Measurements from ENCODE around the gene RGPD5.
"Not testable (repeated sequence)": the region's sequence is repeated elsewhere in the genome, so short reads cannot be mapped to it uniquely, and the experiment has no call there.

The RGPD5 gene

DNA sequence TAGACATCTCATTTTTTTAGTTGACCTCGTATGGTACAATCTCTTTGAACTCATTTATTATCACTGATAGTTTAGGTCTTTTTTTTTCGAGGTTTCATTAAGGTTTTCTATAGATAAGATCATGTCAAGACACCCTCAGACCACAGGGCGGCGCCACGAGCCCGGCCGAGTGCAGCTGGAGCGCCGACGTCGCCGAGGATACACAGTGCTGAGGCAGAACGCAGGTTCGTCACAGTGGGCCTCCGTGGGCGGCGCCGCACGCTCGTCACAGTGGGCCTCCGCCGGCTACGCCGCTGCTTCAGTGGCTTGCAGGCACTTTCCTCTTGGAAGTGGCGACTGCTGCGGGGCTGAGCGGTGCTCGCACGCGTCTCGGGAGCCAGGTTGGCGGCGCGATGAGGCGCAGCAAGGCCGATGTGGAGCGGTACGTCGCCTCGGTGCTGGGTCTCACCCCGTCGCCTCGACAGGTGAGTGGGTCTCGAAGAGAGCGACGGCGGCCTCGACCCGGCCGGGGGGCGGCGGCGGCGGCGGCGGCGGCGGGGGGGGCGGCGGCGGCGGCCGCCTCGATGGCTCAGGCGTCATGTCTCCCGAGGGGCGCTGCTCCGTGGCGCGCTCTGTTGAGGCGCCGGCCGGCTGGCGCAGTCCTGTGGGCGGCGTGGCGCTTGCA lies at the start of gene RGPD5:
Gene RGPD5, plus strand, starts transcription at position 232 of the 664 bp plus-strand sequence. Its CDS starts 161 bp downstream, at position 393.
- DNase-seq (ENCODE audit: low spot score): not testable (repeated sequence)

DNA sequence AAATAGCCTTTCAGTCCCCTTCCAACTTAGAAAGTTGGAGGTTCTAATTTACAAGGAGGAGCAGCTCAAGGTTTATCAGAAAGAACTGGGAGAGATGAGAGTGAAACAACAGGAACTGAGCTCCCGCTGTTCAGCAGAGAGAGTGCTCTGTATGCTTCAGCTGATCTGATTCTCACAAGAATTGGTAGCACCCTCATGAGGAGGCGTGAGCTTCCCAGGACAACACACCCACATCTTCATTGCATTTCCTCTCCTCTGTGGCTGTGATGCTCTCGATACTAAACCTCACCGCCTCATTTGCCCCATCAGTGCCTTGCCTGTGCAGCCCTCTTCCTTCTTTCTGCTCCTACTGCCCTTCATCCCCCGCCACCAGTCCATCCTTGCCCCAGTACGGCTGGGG lies 42.5 kb upstream of the RGPD5 start:
- not testable (repeated sequence) for DNase-seq (ENCODE audit: low spot score)

GRCh38 chr2:109757163-109757824 lies 36.8 kb upstream of the RGPD5 start:
- DNase-seq (ENCODE audit: low spot score): not testable (repeated sequence)

DNA sequence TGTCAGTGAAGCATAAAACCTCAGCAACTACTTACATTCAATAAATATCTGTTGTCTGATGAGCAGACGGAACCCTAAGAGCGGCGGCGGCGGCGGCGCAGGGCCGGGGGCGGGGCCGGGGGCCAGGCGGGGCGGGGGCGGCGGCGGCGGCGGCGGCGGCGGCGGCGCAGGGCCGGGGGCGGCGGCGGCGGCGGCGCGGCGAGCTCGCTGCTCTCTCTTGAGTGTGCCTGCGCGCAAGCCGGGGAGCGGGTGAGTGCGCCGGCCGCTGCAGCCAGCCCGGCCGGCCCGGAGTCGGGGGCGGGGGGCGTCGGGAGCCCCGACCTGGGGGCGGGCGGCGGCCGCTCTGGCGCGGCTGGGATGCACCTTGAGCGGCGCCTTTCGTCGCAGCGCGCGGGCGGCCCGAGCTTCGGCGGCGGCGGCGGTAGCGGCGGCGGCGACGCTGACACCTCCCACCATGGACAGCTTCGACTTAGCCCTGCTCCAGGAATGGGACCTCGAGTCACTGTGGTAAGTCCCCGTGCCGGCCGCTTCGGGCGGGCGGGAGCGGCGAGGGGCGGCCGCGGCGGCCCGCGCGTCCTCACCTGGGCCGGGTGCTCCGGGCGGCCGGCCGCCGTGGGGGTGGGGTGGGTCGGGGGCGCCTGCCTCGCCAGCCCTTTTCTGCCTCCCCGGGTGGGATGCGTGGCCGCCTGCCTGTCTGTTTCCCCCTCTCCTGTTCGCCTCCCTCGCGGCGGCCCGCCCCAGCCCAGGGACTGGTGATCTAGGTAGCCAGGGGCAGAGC lies 33.7 kb upstream of the RGPD5 start:
- not testable (repeated sequence) for DNase-seq (ENCODE audit: low spot score)

DNA sequence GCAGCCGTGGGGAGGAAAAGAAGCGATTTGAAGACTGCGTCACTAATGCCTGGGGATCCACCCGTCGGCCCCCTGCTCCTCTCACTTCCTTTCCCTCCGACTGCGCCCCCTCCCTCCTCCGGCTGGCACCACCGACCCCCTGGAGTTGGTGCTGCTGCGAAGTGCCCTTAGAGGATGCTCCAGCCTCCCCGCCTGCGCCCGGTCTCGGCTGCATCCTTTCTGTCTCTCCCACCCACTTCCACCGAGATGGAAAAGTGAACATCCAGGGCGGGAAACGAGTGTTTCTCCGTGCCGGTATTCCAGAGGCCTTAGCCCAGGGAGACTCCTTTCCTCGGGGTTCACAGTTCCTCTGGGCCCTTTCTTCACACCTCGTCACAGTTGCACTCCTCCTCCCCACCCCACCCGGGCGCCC lies 33.1 kb upstream of the RGPD5 start:
- DNase-seq (ENCODE audit: low spot score): not testable (repeated sequence)

GRCh38 chr2:109761976-109762375 lies 32.1 kb upstream of the RGPD5 start:
- DNase-seq (ENCODE audit: low spot score): not testable (repeated sequence)

- DNase-seq (ENCODE audit: low spot score): not testable (repeated sequence)
Measured at GRCh38 chr2:109766074-109766473, 28.0 kb upstream of the RGPD5 start.

- not testable (repeated sequence) for DNase-seq (ENCODE audit: low spot score)
Measured at GRCh38 chr2:109766886-109767578, 27.1 kb upstream of the RGPD5 start.

GRCh38 chr2:109768934-109769333 lies 25.2 kb upstream of the RGPD5 start:
- not testable (repeated sequence) for DNase-seq (ENCODE audit: low spot score)

GRCh38 chr2:109779118-109779517 lies 15.0 kb upstream of the RGPD5 start:
- DNase-seq (ENCODE audit: low spot score): not testable (repeated sequence)

DNA sequence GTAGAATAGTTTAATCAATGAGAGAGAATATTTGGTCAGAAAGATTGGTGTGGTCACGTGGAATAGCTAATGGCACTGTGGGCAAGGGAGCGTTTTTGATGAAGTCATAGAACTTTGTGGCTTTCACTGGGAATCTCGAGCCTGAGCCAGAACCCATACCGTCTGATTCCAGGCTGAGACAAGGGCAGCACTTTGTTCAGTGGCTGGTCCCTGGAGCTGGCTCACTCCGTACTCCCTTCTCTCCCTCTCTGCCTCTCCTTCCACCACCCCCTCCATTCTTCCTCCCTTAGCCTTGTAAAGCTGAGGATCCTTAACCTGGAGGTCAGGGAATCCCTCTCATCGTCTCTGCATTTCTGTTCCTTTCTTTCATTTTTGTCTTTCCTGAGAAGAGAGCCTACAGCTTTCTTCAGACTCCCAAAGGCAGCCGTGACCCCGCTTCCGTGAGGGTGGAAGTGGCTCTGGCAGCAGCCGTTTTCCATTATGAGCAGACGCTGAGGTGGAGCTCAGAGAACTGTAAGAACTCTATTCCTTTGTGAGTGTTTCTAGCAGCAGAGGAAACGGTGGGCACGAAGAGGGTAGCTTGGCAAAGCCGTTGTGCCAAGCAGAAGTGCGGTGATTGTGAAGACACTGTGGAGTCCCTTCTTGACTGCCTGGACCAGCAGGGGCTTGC lies 12.8 kb upstream of the RGPD5 start:
- DNase-seq (ENCODE audit: low spot score): not testable (repeated sequence)

DNA sequence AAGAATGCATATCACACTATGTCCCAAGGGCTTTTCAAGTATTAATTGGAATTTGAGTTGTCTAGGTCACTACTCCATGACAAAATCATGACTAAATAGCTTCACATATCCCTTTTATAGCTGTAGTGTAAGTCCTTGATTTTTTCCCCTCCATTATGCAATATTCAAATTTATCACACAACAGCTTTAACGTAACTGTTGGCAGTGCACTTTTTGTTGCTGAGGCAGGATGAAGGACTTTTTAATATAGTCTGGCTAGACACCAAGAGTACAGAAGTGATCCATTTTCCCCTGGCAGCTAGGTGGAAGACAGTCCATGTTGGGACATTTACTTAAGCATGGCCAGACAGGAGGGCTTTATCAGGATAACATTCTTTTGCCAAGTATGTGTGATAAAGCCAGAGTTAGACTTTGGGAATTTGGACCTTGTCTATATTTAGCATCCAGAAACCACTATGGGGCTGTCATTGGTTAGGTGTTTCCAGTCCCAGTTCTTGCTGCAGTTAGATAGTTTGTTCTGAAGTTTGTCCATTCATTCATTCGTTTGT lies 11.6 kb upstream of the RGPD5 start:
- not testable (repeated sequence) for DNase-seq (ENCODE audit: low spot score)

DNA sequence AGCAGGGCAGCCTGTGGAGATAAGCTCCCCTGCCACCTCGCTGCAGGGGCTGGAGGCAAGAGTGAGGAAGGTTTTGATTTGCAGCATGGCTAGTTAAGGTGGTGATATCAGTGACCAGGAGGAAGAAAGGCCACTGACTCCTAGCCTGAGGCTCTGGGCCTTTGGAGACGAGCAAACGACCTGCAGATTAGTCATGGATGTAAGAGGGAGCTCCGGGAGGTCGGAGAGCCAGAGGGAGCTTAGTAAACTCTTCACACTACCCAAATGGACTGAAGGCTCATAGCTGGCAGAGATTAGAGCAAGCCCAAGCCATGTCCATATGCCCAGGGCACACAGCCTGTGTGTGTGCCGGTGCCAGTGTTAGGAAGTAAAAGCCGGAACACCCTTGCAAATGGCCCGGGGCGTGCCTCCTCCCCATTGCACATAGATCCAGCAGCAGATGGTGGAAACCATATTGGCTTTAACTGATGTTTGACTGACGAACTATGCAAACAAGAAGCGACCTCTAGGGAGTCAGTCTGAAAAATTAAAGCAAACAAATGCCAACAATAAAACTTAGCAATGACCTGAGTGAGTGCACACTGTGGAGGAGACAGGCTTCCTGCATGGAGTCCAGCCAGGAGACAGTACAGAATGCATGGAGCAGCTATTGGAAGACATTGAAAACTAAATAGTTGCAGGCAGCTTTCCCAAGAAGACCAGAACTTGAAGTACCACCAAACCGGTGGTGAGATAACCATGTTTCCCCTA lies 2.4 kb upstream of the RGPD5 start:
- not testable (repeated sequence) for DNase-seq (ENCODE audit: low spot score)

DNA sequence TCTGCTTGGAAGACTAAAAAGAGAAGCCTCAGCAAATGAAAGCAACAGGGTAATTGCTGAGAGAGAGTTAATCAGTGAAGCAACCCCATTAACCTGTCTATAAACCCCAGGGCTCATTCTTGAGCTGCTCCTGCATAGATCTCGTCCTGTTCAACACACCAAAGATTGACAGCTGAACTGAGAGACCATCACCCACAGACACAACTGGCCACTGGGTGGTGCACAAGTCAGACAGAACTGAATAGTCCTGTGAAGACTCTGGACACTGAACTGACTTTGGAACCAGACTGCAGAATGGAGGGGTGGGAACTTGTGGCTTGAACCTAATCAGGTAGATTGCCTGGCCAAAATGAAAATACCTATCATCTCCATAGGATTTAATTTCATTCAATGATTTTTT lies 1.4 kb upstream of the RGPD5 start:
- DNase-seq (ENCODE audit: low spot score): not testable (repeated sequence)

DNA sequence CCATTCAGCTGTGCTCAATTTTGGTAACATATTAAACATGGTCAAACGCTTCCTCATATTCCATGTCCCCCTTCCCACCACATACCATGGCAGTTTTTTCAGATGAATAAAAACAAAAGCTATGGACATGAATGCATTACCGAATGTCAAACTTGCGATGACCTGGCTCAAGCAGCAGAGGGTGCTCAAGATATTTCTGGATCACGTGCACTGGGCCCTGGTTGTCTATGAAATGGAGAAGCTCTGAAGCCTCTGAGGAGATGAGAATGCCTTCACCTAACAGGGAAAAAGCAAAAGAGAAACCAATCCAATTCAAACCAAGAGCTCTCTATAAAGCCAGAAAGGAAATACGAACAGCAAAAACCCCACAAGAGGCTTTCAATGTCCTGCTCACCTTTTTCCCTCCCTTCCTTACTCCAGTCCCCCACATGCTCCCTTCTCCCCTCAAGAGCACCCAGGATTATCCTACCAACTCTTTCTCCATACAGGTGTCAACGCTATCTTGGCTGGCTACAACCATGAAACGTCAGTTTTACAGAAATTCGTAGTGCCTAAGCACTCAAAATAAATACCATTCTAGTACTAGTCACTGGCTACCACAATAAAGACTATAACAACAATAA lies 77.1 kb downstream of the RGPD5 start:
- not testable (repeated sequence) for DNase-seq (ENCODE audit: low spot score)

DNA sequence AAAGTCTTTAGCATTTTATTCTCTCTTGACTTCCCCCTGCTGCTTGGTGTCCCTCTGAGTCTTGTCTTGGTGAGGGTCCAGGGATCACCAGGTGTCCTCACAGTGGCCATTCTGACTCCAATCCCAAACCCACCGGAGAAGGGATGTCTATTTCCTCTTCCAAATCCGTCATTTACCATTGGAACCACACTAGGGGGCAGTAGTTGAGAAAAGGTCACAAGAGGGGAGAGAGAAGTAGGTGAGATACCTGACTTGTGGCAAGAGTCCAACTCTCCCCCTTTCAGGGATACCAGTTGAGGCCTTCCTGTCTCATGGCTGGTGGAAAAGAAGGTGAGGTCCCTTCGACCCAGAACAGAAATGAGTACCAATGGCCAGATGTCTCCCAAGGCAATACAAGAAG lies 82.5 kb downstream of the RGPD5 start:
- DNase-seq (ENCODE audit: low spot score): not testable (repeated sequence)

DNA sequence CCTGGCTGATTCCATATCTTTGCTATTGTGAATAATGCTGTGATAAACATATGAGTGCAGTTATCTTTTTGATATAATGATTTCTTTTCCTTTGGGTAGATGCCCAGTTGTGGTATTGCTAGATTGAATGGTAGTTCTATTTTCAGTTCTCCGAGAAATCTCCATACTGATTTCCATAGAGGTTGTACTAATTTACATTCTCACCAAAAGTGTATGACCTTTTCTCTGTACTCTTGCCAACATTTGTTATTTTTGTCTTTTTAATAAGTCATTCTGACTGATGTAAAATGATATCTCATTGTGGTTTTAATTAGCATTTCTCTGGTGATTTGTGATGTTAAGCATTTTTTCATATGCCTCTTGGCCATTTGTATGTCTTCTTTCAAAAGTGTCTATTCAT lies 88.0 kb downstream of the RGPD5 start:
- DNase-seq (ENCODE audit: low spot score): not testable (repeated sequence)

- not testable (repeated sequence) for DNase-seq (ENCODE audit: low spot score)
Measured at GRCh38 chr2:109888414-109888813, 94.3 kb downstream of the RGPD5 start.

GRCh38 chr2:109889909-109890308 lies 95.8 kb downstream of the RGPD5 start:
- not testable (repeated sequence) for DNase-seq (ENCODE audit: low spot score)

DNA sequence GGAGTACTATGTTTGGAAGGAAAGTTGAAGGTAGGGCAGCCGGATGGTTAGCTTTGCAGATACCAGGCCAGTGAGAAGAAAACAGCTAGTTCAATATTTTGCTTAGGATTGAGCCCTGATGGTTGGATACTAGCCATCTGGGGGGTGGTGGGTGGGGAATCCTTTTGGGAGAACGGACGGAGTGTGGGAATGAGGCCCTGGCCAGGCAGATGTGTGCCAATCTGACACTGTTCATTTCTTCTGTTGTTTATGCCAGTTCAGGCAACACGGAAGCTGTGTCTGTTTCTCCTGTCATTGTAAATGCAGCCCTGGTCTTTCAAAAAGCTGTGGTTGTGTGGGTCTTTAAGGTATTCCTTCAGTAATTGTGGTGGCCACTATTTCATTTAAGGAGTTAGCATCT lies 96.9 kb downstream of the RGPD5 start:
- not testable (repeated sequence) for DNase-seq (ENCODE audit: low spot score)
